DOHH2 (cell line): Measurements from ENCODE around the gene SRGAP3.
A peak's percentile ranks its signal among the peaks of the same experiment; 100 is the strongest.

ENCODE experiments used
- H3F3A ChIP-seq: fragments of 200-600 bp; sonication (generic), shearing (Covaris generic); 2 replicates; pipeline ENCODE4 v1.6.0; 2016; ENCODE audit warnings: antibody characterized with exemption, mild to moderate bottlenecking; ENCODE audit not compliant: control insufficient read depth, insufficient read depth
- H3K27ac ChIP-seq: fragments of 200-600 bp; sonication (generic); 2 replicates; pipeline ENCODE4 v1.5.1; 2014; ENCODE audit warnings: low read depth, mild to moderate bottlenecking, low read length, moderate library complexity
- H3K27me3 ChIP-seq: fragments of 200-600 bp; sonication (generic); 2 replicates; pipeline ENCODE4 v1.6.1; 2014; ENCODE audit warnings: mild to moderate bottlenecking, low read length, mixed read lengths; ENCODE audit not compliant: control insufficient read depth
- H3K36me3 ChIP-seq: fragments of 200-600 bp; sonication (generic); 2 replicates; pipeline ENCODE4 v1.6.1; 2014; ENCODE audit warnings: mild to moderate bottlenecking, low read length, moderate library complexity, mixed read lengths; ENCODE audit not compliant: control insufficient read depth
- H3K4me1 ChIP-seq: fragments of 200-600 bp; sonication (generic); 2 replicates; pipeline ENCODE4 v1.6.1; 2014; ENCODE audit warnings: mild to moderate bottlenecking, low read length, mixed read lengths; ENCODE audit not compliant: control insufficient read depth
- H3K4me2 ChIP-seq: fragments of 200-600 bp; sonication (generic); 2 replicates; pipeline ENCODE4 v1.6.0; 2014; ENCODE audit warnings: mild to moderate bottlenecking, low read length, moderate library complexity
- H3K4me3 ChIP-seq: fragments of 200-600 bp; sonication (generic); 2 replicates; pipeline ENCODE4 v1.5.1; 2014; ENCODE audit warnings: mild to moderate bottlenecking, low read length, mixed read lengths
- H3K79me2 ChIP-seq: fragments of 200-600 bp; sonication (generic); 2 replicates; pipeline ENCODE4 v1.6.1; 2014; ENCODE audit warnings: mild to moderate bottlenecking, low read length, mixed read lengths; ENCODE audit not compliant: control insufficient read depth
- H3K9me2 ChIP-seq: fragments of 200-600 bp; sonication (generic); replicated peaks from 2 replicates; pipeline ENCODE4 v1.6.1; 2014; ENCODE audit warnings: mild to moderate bottlenecking, low read length, mixed read lengths; ENCODE audit not compliant: control insufficient read depth
- H3K9me3 ChIP-seq: fragments of 200-600 bp; sonication (generic); 2 replicates; pipeline ENCODE4 v1.6.1; 2014; ENCODE audit warnings: antibody characterized with exemption, low read length, mixed read lengths; ENCODE audit not compliant: control insufficient read depth, insufficient read depth
- H4K20me1 ChIP-seq: fragments of 200-600 bp; sonication (generic); 2 replicates; pipeline ENCODE4 v1.6.0; 2014; ENCODE audit warnings: low read depth, mild to moderate bottlenecking, antibody characterized with exemption, low read length, moderate library complexity; ENCODE audit not compliant: control insufficient read depth, insufficient read depth
- CTCF ChIP-seq: fragments of 200-600 bp; sonication (generic); IDR thresholded peaks from one replicate; pipeline ENCODE4 v1.5.1; 2014; ENCODE audit warnings: antibody characterized with exemption, mild to moderate bottlenecking, low read depth, low read length; ENCODE audit not compliant: poor library complexity, severe bottlenecking
- EZH2phosphoT487 ChIP-seq: fragments of 200-600 bp; sonication (generic); IDR thresholded peaks from 2 replicates; pipeline ENCODE4 v1.6.1; 2017; ENCODE audit warnings: borderline replicate concordance, mild to moderate bottlenecking, antibody characterized with exemption, low read length, moderate library complexity, mixed read lengths

SRGAP3 gene

GRCh38 chr3:9070961-9071360 lies 178.5 kb downstream of the SRGAP3 start:
- Histone ChIP-seq H3K27ac (no peak overlapping the region), H3K4me3 (no peak overlapping the region), H3K4me1 (no peaks in the 10 kb centered on the region), H3K27me3 (no peaks in the 10 kb centered on the region), H3K79me2 (no peaks in the 10 kb centered on the region), H4K20me1 (no peaks in the 10 kb centered on the region), H3F3A (no peaks in the 10 kb centered on the region), H3K4me2 (no peak overlapping the region), H3K9me3 (no peaks in the 10 kb centered on the region), H3K9me2 (no peaks in the 10 kb centered on the region), H3K36me3 (no peaks in the 10 kb centered on the region)
- TF ChIP-seq CTCF (no peak), EZH2phosphoT487 (no peak)

GRCh38 chr3:9069971-9070370 lies 179.5 kb downstream of the SRGAP3 start:
- no peaks in the 10 kb centered on the region for H3K27me3 ChIP-seq

GRCh38 chr3:9068051-9068450 lies 181.4 kb downstream of the SRGAP3 start:
- no peaks in the 10 kb centered on the region for H4K20me1 ChIP-seq
- TF ChIP-seq EZH2phosphoT487 (no peak), CTCF (no peak)

More at GRCh38 chr3:9069971-9070370, 179.5 kb downstream of the SRGAP3 start:
- no peak overlapping the region for H3K4me3 ChIP-seq
- H3K4me2 ChIP-seq, result no peak overlapping the region
- no peaks in the 10 kb centered on the region for H3K79me2 ChIP-seq
- H3K36me3 ChIP-seq, result no peaks in the 10 kb centered on the region
- TF ChIP-seq CTCF (no peak), EZH2phosphoT487 (no peak)
- H3K4me1 ChIP-seq, result no peaks in the 10 kb centered on the region
- H3K27ac ChIP-seq, result no peak overlapping the region
- H3K9me2 ChIP-seq, result no peaks in the 10 kb centered on the region
- H3F3A ChIP-seq, result no peaks in the 10 kb centered on the region
- no peaks in the 10 kb centered on the region for H4K20me1 ChIP-seq
- no peaks in the 10 kb centered on the region for H3K9me3 ChIP-seq

GRCh38 chr3:9067352-9067975 lies 182.0 kb downstream of the SRGAP3 start:
- Histone ChIP-seq H3K27ac (no peak overlapping the region), H3K4me3 (no peak overlapping the region)

More at GRCh38 chr3:9068051-9068450, 181.4 kb downstream of the SRGAP3 start:
- Histone ChIP-seq H3K27me3 (no peaks in the 10 kb centered on the region), H3K4me3 (no peak overlapping the region), H3K9me2 (no peaks in the 10 kb centered on the region), H3K36me3 (no peaks in the 10 kb centered on the region), H3K27ac (no peak overlapping the region), H3K79me2 (no peaks in the 10 kb centered on the region), H3F3A (no peaks in the 10 kb centered on the region), H3K4me1 (no peaks in the 10 kb centered on the region), H3K9me3 (no peaks in the 10 kb centered on the region), H3K4me2 (no peak overlapping the region)

More at GRCh38 chr3:9067352-9067975, 182.0 kb downstream of the SRGAP3 start:
- no peaks in the 10 kb centered on the region for H3K36me3 ChIP-seq
- no peaks in the 10 kb centered on the region for H3F3A ChIP-seq
- no peak for TF ChIP-seq EZH2phosphoT487
- TF ChIP-seq CTCF, result peak; percentile 90
- no peak overlapping the region for H3K4me2 ChIP-seq
- no peaks in the 10 kb centered on the region for H3K79me2 ChIP-seq
- no peaks in the 10 kb centered on the region for H3K27me3 ChIP-seq
- no peaks in the 10 kb centered on the region for H4K20me1 ChIP-seq
- H3K4me1 ChIP-seq, result no peaks in the 10 kb centered on the region
- H3K9me2 ChIP-seq, result no peaks in the 10 kb centered on the region
- peaks cover 3% of the 10 kb centered on the region; the same call in 1 of the 2 replicates for H3K9me3 ChIP-seq
